Lung (tissue), 12 donors: ENCODE data around the gene PGRMC1. TPM values are rescaled to one million over a fixed set of nuclear protein-coding genes. Genes with fewer than 3 reads are reported as not detected.

Experiments
- ATAC-seq: fragments of 200-7000 bp; cut with Tn5 transposase; one replicate; pipeline ENCODE4 v1.9.1; 2020; ENCODE audit warnings: moderate number of reproducible peaks; ENCODE audit not compliant: insufficient read depth, low FRiP score
- DNase-seq, 3 donors: peaks; one replicate each; pipeline ENCODE4 v3.0.0-alpha.2; 2013 to 2017
- H3K27ac ChIP-seq, 2 donors: one replicate each; pipeline ENCODE4 v1.5.1; 2013; ENCODE audit warnings: mild to moderate bottlenecking in 2 of 2, moderate library complexity in 2 of 2, control low read depth in 1 of 2, inconsistent platforms in 1 of 2, low read depth in 1 of 2, low read length in 1 of 2
- H3K27me3 ChIP-seq, 3 donors: one replicate each; pipeline ENCODE4 v1.5.1; 2013; ENCODE audit warnings: low read length in 2 of 3; ENCODE audit not compliant: control insufficient read depth in 3 of 3, insufficient read depth in 3 of 3
- H3K36me3 ChIP-seq, 4 donors: one replicate each; pipeline ENCODE4 v1.5.1; 2013; ENCODE audit warnings: low read length in 4 of 4, mild to moderate bottlenecking in 1 of 4, moderate library complexity in 1 of 4; ENCODE audit not compliant: control insufficient read depth in 4 of 4, insufficient read depth in 4 of 4
- H3K4me1 ChIP-seq, 5 donors: one replicate each; pipeline ENCODE4 v1.5.1; 2013; ENCODE audit warnings: low read length in 5 of 5, mild to moderate bottlenecking in 2 of 5, moderate library complexity in 1 of 5; ENCODE audit not compliant: control insufficient read depth in 5 of 5, insufficient read depth in 5 of 5
- H3K4me3 ChIP-seq: one replicate; pipeline ENCODE4 v1.5.1; 2013; ENCODE audit warnings: mild to moderate bottlenecking, control low read depth, moderate library complexity
- H3K9ac ChIP-seq, 2 donors: one replicate each; pipeline ENCODE4 v1.5.1; 2013; ENCODE audit warnings: low read length in 2 of 2, control low read depth in 1 of 2; ENCODE audit not compliant: insufficient read depth in 1 of 2
- H3K9me3 ChIP-seq, 4 donors: one replicate each; pipeline ENCODE4 v1.5.1; 2013; ENCODE audit warnings: low read length in 3 of 4, mild to moderate bottlenecking in 1 of 4, moderate library complexity in 1 of 4; ENCODE audit not compliant: control insufficient read depth in 4 of 4, insufficient read depth in 3 of 4
- CTCF ChIP-seq: IDR thresholded peaks from 2 replicates; pipeline ENCODE4 v1.5.1; 2012; ENCODE audit warnings: mild to moderate bottlenecking; ENCODE audit errors: control extremely low read depth, extremely low read depth
- WGBS, 2 donors: extraction: QIAGEN DNeasy Blood & Tissue Kit; methylation state at CpG; one replicate each; pipeline ENCODE4 v1.1.7; 2013; 5-methylcytosine and 5-hydroxymethylcytosine counted together
- polyA plus RNA-seq, 2 donors: library from polyadenylated mRNA; stranded (reverse); fragments of 200-250 nt; gene quantifications; one replicate each; pipeline ENCODE4 v1.2.1, GENCODE V29; 2013
- total RNA-seq, 2 donors: library from RNA; depleted of rRNA in 1 of 2; stranded (reverse); fragments of >200 nt in 1 of 2; gene quantifications; one replicate each; pipeline ENCODE4 v1.2.1, GENCODE V29; 2014 to 2021
- donor health status: control.
- donor health status: control.
- donor health status: Bipolar disorder and iron deficiency.
- donor health status: healthy.
- donor health status: DM: yes; HTN: yes; CAD: no.

The PGRMC1 gene
- total and polyA plus RNA-seq, 4 donors, result 59.1 to 142 (median 79.0) TPM

GRCh38 chrX:119228512-119229252 lies 7.4 kb upstream of the PGRMC1 start:
- H3K4me3 ChIP-seq, result no peak overlapping the region
- peaks cover 0 to 1% (median 0%) of the 10 kb centered on the region in 4 donors for H3K9me3 ChIP-seq
- peak in 2 of 3 donors; percentile 16 to 20 for DNase-seq
- H3K4me1 ChIP-seq, result peaks cover 0 to 4% (median 0%) of the 10 kb centered on the region in 5 donors
- no peak overlapping the region for H3K27ac ChIP-seq
- WGBS, 2 donors, result 71 to 86% methylated on average over 6 of the region's 6 CpGs
- peaks cover 0 to 5% (median 0%) of the 10 kb centered on the region in 3 donors for H3K27me3 ChIP-seq
- no peak for TF ChIP-seq CTCF
- no peak for ATAC-seq
- no peaks in the 10 kb centered on the region for H3K36me3 ChIP-seq
- no peak overlapping the region for H3K9ac ChIP-seq

DNA sequence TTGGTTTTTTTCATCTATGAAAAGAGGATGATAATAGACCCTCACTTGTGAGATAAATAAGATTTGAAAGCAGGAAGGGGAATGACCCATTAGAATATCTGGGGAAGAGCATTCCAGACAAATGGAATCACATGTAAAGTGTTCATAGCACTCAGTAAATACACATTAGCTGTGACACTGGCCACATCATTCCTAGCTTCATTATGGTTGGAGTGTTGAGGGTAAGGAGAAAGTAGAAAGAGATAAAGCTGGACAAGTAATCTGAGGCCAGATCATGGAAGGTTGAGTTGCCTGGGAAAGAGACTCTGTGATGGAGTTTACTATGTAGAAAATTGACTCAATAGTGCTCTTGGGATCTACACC lies 6.9 kb upstream of the PGRMC1 start:
- Histone ChIP-seq H3K9me3 (peaks cover 0 to 1% (median 0%) of the 10 kb centered on the region in 4 donors), H3K4me3 (no peak overlapping the region), H3K9ac (no peak overlapping the region), H3K27ac (no peak overlapping the region), H3K36me3 (no peaks in the 10 kb centered on the region), H3K4me1 (peaks cover 0 to 4% (median 0%) of the 10 kb centered on the region in 5 donors), H3K27me3 (peaks cover 0 to 7% (median 0%) of the 10 kb centered on the region in 3 donors)
- no peak for TF ChIP-seq CTCF
- DNase-seq (no peak), ATAC-seq (no peak)

DNA sequence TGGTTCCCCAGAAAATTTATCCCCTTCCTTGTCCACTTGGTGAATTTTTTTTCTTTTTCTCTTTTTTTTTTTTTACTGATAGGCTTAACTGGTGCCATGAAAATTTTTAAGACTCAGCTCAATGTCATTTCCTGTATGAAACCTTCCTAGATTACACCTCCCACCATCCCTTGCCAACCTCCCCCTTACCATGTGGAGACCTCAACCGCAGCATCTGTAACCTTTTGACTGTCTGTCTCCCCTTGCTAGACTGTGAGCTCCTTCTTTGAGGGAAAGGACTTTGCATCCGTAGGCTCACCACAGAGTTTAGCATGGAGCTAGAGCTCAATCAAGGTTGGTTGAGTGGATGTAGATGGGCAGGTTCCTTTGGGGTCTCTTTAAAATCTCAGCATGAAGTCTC lies 5.2 kb upstream of the PGRMC1 start:
- no peak for ATAC-seq
- no peak for TF ChIP-seq CTCF
- H3K4me3 ChIP-seq, result no peak overlapping the region
- no peak overlapping the region for H3K27ac ChIP-seq
- H3K27me3 ChIP-seq, result peaks cover 0 to 4% (median 0%) of the 10 kb centered on the region in 3 donors
- no peak for DNase-seq
- 68 to 93% methylated on average over 2 of the region's 2 CpGs for WGBS, 2 donors
- H3K9ac ChIP-seq, result no peak overlapping the region
- H3K4me1 ChIP-seq, result peaks cover 0 to 2% (median 0%) of the 10 kb centered on the region in 5 donors
- no peaks in the 10 kb centered on the region for H3K36me3 ChIP-seq
- H3K9me3 ChIP-seq, result peaks cover 0 to 3% (median 0%) of the 10 kb centered on the region in 4 donors
